ENCODE measurements around the gene LTB4R2.

- TF ChIP-seq CTCF (IDR thresholded peaks at IDR 0.05) (no peak), POLR2A (IDR thresholded peaks at IDR 0.05) (no peak)
These were observed 9.5 kb upstream of the LTB4R2 start for GRCh38 chr14:24300326-24300980.

All from right lobe of liver (tissue), 4 donors.